H9 (cell line): Measurements from ENCODE around the gene FAM209A. TPM values are rescaled to one million over a fixed set of nuclear protein-coding genes. Genes with fewer than 3 reads are reported as not detected.

Source experiments
- DNase-seq: peaks from one replicate; pipeline ENCODE4 v3.0.0-alpha.2; 2017
- H2AFZ ChIP-seq: one replicate; pipeline ENCODE4 v1.6.1; 2013; ENCODE audit warnings: mild to moderate bottlenecking, low read length, control low read depth, moderate library complexity
- H2AK5ac ChIP-seq: 2 replicates; pipeline ENCODE4 v1.6.1; 2013; ENCODE audit warnings: low read length, control low read depth, mixed read lengths; ENCODE audit not compliant: insufficient read length
- H2BK120ac ChIP-seq: one replicate; pipeline ENCODE4 v1.6.1; 2013; ENCODE audit warnings: low read depth, mild to moderate bottlenecking, low read length, control low read depth, inconsistent platforms; ENCODE audit not compliant: poor library complexity, severe bottlenecking
- H2BK12ac ChIP-seq: 2 replicates; pipeline ENCODE4 v1.6.1; 2013; ENCODE audit warnings: low read length, control low read depth, mixed read lengths, low read depth; ENCODE audit not compliant: insufficient read length
- H2BK15ac ChIP-seq: 2 replicates; pipeline ENCODE4 v1.6.1; 2013; ENCODE audit warnings: low read depth, low read length, control low read depth
- H2BK20ac ChIP-seq: one replicate; pipeline ENCODE4 v1.6.1; 2013; ENCODE audit warnings: low read depth, mild to moderate bottlenecking, low read length, control low read depth, inconsistent platforms; ENCODE audit not compliant: poor library complexity, severe bottlenecking
- H2BK5ac ChIP-seq: 2 replicates; pipeline ENCODE4 v1.6.1; 2013; ENCODE audit warnings: low read length, control low read depth, mixed read lengths; ENCODE audit not compliant: insufficient read length
- H3K14ac ChIP-seq: 2 replicates; pipeline ENCODE4 v1.6.1; 2013; ENCODE audit warnings: low read length, control low read depth; ENCODE audit not compliant: insufficient read depth
- H3K18ac ChIP-seq: 2 replicates; pipeline ENCODE4 v1.6.1; 2013; ENCODE audit warnings: low read depth, mild to moderate bottlenecking, mixed read lengths, low read length, control low read depth; ENCODE audit not compliant: insufficient read length
- H3K23ac ChIP-seq: 2 replicates; pipeline ENCODE4 v1.6.1; 2013; ENCODE audit warnings: low read length, control low read depth, mixed read lengths, low read depth; ENCODE audit not compliant: insufficient read length
- H3K23me2 ChIP-seq: 2 replicates; pipeline ENCODE4 v1.6.1; 2013; ENCODE audit warnings: low read depth, mild to moderate bottlenecking, mixed read lengths, low read length, control low read depth; ENCODE audit not compliant: insufficient read length, poor library complexity, severe bottlenecking
- H3K27ac ChIP-seq: 2 replicates; pipeline ENCODE4 v1.5.1; 2013; ENCODE audit warnings: low read length, control low read depth, mixed read lengths, low read depth; ENCODE audit not compliant: insufficient read length
- H3K27me3 ChIP-seq: 2 replicates; pipeline ENCODE4 v1.6.1; 2013; ENCODE audit warnings: low read length, control low read depth, inconsistent platforms; ENCODE audit not compliant: insufficient read depth
- H3K4ac ChIP-seq: 2 replicates; pipeline ENCODE4 v1.6.1; 2013; ENCODE audit warnings: low read depth, mild to moderate bottlenecking, control low read depth, inconsistent platforms, low read length, moderate library complexity
- H3K4me1 ChIP-seq: 2 replicates; pipeline ENCODE4 v1.6.1; 2013; ENCODE audit warnings: low read length, control low read depth, inconsistent platforms; ENCODE audit not compliant: insufficient read depth
- H3K4me2 ChIP-seq: 2 replicates; pipeline ENCODE4 v1.6.1; 2013; ENCODE audit warnings: low read length, control low read depth, mixed read lengths; ENCODE audit not compliant: insufficient read length, insufficient read depth
- H3K56ac ChIP-seq: 2 replicates; pipeline ENCODE4 v1.6.1; 2013; ENCODE audit warnings: low read depth, mild to moderate bottlenecking, mixed read lengths, low read length, control low read depth; ENCODE audit not compliant: insufficient read length
- H3K79me1 ChIP-seq: 2 replicates; pipeline ENCODE4 v1.6.1; 2013; ENCODE audit warnings: low read depth, mild to moderate bottlenecking, moderate library complexity, low read length, control low read depth, inconsistent platforms; ENCODE audit not compliant: insufficient read depth, poor library complexity, severe bottlenecking
- H3K79me2 ChIP-seq: 2 replicates; pipeline ENCODE4 v1.6.1; 2013; ENCODE audit warnings: low read length, control low read depth, inconsistent platforms; ENCODE audit not compliant: insufficient read depth
- H3K9ac ChIP-seq: 2 replicates; pipeline ENCODE4 v1.6.1; 2013; ENCODE audit warnings: low read length, control low read depth, mixed read lengths; ENCODE audit not compliant: insufficient read length; ENCODE audit errors: extremely low read depth
- H3K9me3 ChIP-seq: one replicate; pipeline ENCODE4 v1.6.1; 2013; ENCODE audit warnings: low read depth, low read length, inconsistent platforms; ENCODE audit not compliant: control insufficient read depth
- H3T11ph ChIP-seq: one replicate; pipeline ENCODE4 v1.6.1; 2013; ENCODE audit warnings: mild to moderate bottlenecking, low read length, control low read depth, inconsistent platforms
- H4K20me1 ChIP-seq: one replicate; pipeline ENCODE4 v1.6.1; 2013; ENCODE audit not compliant: control insufficient read depth, insufficient read length, insufficient read depth
- H4K5ac ChIP-seq: 2 replicates; pipeline ENCODE4 v1.6.1; 2013; ENCODE audit warnings: low read depth, mild to moderate bottlenecking, mixed read lengths, low read length, control low read depth; ENCODE audit not compliant: insufficient read length
- H4K8ac ChIP-seq: replicated peaks from 2 replicates; pipeline ENCODE4 v1.6.1; 2013; ENCODE audit warnings: low read length, control low read depth, mixed read lengths, low read depth; ENCODE audit not compliant: insufficient read length
- H4K91ac ChIP-seq: 2 replicates; pipeline ENCODE4 v1.6.1; 2013; ENCODE audit warnings: low read depth, mild to moderate bottlenecking, moderate library complexity, mixed read lengths, low read length, control low read depth; ENCODE audit not compliant: insufficient read length
- H3K27ac Mint-ChIP-seq, 3 experiments: 2 replicates in 2 of 3; 3 replicates in 1 of 3; pipeline ENCODE4 v1.8.0; 2020 to 2021; ENCODE audit warnings: mixed read lengths in 3 of 3, mild to moderate bottlenecking in 1 of 3, moderate library complexity in 1 of 3
- H3K27me3 Mint-ChIP-seq: 2 replicates; pipeline ENCODE4 v1.8.0; 2021; ENCODE audit warnings: low read depth, mild to moderate bottlenecking, moderate library complexity, mixed read lengths
- H3K36me3 Mint-ChIP-seq, 3 experiments: 2 replicates in 2 of 3; 3 replicates in 1 of 3; pipeline ENCODE4 v1.8.0; 2020 to 2021; ENCODE audit warnings: low read depth in 3 of 3, mixed read lengths in 3 of 3; ENCODE audit not compliant: insufficient read depth in 1 of 3
- H3K4me1 Mint-ChIP-seq, 2 experiments: 2 replicates each; pipeline ENCODE4 v1.8.0; 2020; ENCODE audit warnings: mixed read lengths in 2 of 2
- H3K4me3 Mint-ChIP-seq, 2 experiments: 2 replicates in 1 of 2; 3 replicates in 1 of 2; pipeline ENCODE4 v1.8.0; 2020 to 2021; ENCODE audit warnings: mild to moderate bottlenecking in 2 of 2, mixed read lengths in 2 of 2, moderate library complexity in 1 of 2
- H3K9me3 Mint-ChIP-seq, 2 experiments: 2 replicates in 1 of 2; 3 replicates in 1 of 2; pipeline ENCODE4 v1.8.0; 2020; ENCODE audit warnings: mild to moderate bottlenecking in 2 of 2, mixed read lengths in 2 of 2, moderate library complexity in 1 of 2
- CTCF ChIP-seq: fragments of 200-600 bp; sonication (generic); conservative IDR thresholded peaks from 3 replicates; pipeline ENCODE4 v1.8.0; 2021; ENCODE audit warnings: antibody characterized with exemption, mild to moderate bottlenecking
- WGBS: extraction: QIAGEN DNeasy Blood & Tissue Kit; methylation state at CpG from one replicate; pipeline ENCODE4 v1.1.7; 2013; ENCODE audit warnings: missing lambda C conversion rate, low lambda C conversion rate, mixed read lengths; ENCODE audit not compliant: insufficient read length; ENCODE audit errors: extremely low coverage; 5-methylcytosine and 5-hydroxymethylcytosine counted together
- total RNA-seq: library from RNA; stranded (reverse); gene quantifications from 2 replicates; pipeline ENCODE4 v1.2.1, GENCODE V29; 2021

FAM209A gene
- total RNA-seq, 1 experiment from 2014 or later: not detected

- no peak overlapping the region for H3K56ac ChIP-seq
- no peak overlapping the region for H2BK12ac ChIP-seq
- no peak overlapping the region for H4K5ac ChIP-seq
- no peak overlapping the region for H2BK5ac ChIP-seq
- H4K20me1 ChIP-seq: no peaks in the 10 kb centered on the region
- no CpG with 5 or more reads among the region's 3 CpGs for WGBS
- no peaks in the 10 kb centered on the region for H3K23me2 ChIP-seq
- H3K4ac ChIP-seq: no peak overlapping the region
- no peak overlapping the region for H3K4me3 Mint-ChIP-seq
- H2BK120ac ChIP-seq: no peak overlapping the region
- no peak for DNase-seq
- H3K4me2 ChIP-seq: no peak overlapping the region
- no peak overlapping the region for H2BK20ac ChIP-seq
- H3K9ac ChIP-seq: no peak overlapping the region
- H3T11ph ChIP-seq: no peak overlapping the region
- H3K18ac ChIP-seq: no peak overlapping the region
- H3K4me1 ChIP-seq: no peaks in the 10 kb centered on the region
- no peak overlapping the region for H3K14ac ChIP-seq
- no peak overlapping the region for H3K27ac Mint-ChIP-seq
- no peak overlapping the region for H4K91ac ChIP-seq
- H3K9me3 ChIP-seq: no peaks in the 10 kb centered on the region
- no peak overlapping the region for H4K8ac ChIP-seq
- H3K27ac ChIP-seq: no peak overlapping the region
- TF ChIP-seq CTCF: no peak
- H3K4me1 Mint-ChIP-seq: no peaks in the 10 kb centered on the region
- H3K79me1 ChIP-seq: no peaks in the 10 kb centered on the region
- H3K27me3 ChIP-seq: no peaks in the 10 kb centered on the region
- no peaks in the 10 kb centered on the region for H3K9me3 Mint-ChIP-seq
- no peaks in the 10 kb centered on the region for H3K27me3 Mint-ChIP-seq
- no peak overlapping the region for H2AFZ ChIP-seq
- H3K79me2 ChIP-seq: no peaks in the 10 kb centered on the region
- no peak overlapping the region for H2BK15ac ChIP-seq
- H3K36me3 Mint-ChIP-seq: no peaks in the 10 kb centered on the region
- H3K23ac ChIP-seq: no peak overlapping the region
- H2AK5ac ChIP-seq: no peak overlapping the region
Observed at GRCh38 chr20:56537997-56538396, 13.5 kb downstream of the FAM209A start.
